Mesodermal cell (in vitro differentiated cells): ENCODE data around the gene ZNF254.

Experiments
- H3K27ac ChIP-seq: 2 replicates; pipeline ENCODE4 v1.7.0; 2013; ENCODE audit warnings: mild to moderate bottlenecking, low read depth, low read length, moderate library complexity; ENCODE audit not compliant: severe bottlenecking
- H3K36me3 ChIP-seq: 2 replicates; pipeline ENCODE4 v1.7.1; 2013; ENCODE audit warnings: mild to moderate bottlenecking, low read length, moderate library complexity; ENCODE audit not compliant: control insufficient read depth, insufficient read depth
- H3K4me1 ChIP-seq: one replicate; pipeline ENCODE4 v1.7.1; 2013; ENCODE audit warnings: mild to moderate bottlenecking, low read length; ENCODE audit not compliant: insufficient read depth, control insufficient read depth, poor library complexity, severe bottlenecking
- H3K4me3 ChIP-seq: 2 replicates; pipeline ENCODE4 v1.7.0; 2013; ENCODE audit warnings: low read length, control low read depth, mild to moderate bottlenecking; ENCODE audit not compliant: insufficient read depth, poor library complexity, severe bottlenecking; ENCODE audit errors: extremely low read depth
- H3K9me3 ChIP-seq: 2 replicates; pipeline ENCODE4 v1.7.1; 2013; ENCODE audit warnings: mild to moderate bottlenecking, low read length, moderate library complexity; ENCODE audit not compliant: control insufficient read depth
- WGBS, 2 experiments: methylation state at CpG; one replicate each; pipeline ENCODE4 v1.1.5; 2013; ENCODE audit warnings: missing lambda C conversion rate in 2 of 2; ENCODE audit not compliant: insufficient coverage in 2 of 2; 5-methylcytosine and 5-hydroxymethylcytosine counted together

ZNF254 gene

DNA sequence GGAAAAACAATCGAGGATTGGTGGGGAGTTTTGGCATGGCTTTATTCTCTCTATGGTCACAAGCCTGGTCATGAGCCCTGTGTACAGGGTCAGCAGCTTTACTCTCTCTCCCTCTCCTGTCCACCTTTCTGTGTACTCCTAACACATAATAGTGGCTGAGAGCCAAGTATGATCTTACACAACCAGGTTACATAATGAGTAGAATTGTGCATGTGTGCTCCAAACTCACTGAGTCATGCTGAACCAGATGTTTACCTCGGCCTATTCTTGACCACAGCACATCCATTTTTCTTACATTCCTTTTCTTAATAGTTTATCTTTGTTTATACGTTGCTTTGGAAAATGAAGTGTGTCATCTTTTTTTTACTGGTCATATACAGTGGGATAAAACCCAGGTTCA is 53.1 kb downstream of the ZNF254 start:
- WGBS, 2 experiments, result no CpG with 5 or more reads among the region's 3 CpGs
- Histone ChIP-seq H3K36me3 (peaks cover 39% of the 10 kb centered on the region), H3K4me3 (no peak overlapping the region), H3K9me3 (peaks cover 33% of the 10 kb centered on the region), H3K27ac (no peak overlapping the region), H3K4me1 (no peaks in the 10 kb centered on the region)

- Histone ChIP-seq H3K4me1 (no peaks in the 10 kb centered on the region), H3K4me3 (no peak overlapping the region), H3K9me3 (peaks cover 28% of the 10 kb centered on the region), H3K27ac (no peak overlapping the region), H3K36me3 (peaks cover 34% of the 10 kb centered on the region)
Observed at GRCh38 chr19:24140591-24140990, 53.6 kb downstream of the ZNF254 start.

- Histone ChIP-seq H3K27ac (no peak overlapping the region), H3K36me3 (peaks cover 25% of the 10 kb centered on the region), H3K4me1 (no peaks in the 10 kb centered on the region), H3K9me3 (peaks cover 22% of the 10 kb centered on the region), H3K4me3 (no peak overlapping the region)
Observed at GRCh38 chr19:24141612-24142011, 54.6 kb downstream of the ZNF254 start.

- Histone ChIP-seq H3K4me3 (no peak overlapping the region), H3K9me3 (peaks cover 12% of the 10 kb centered on the region)
- WGBS, 2 experiments, result no CpG with 5 or more reads among the region's 3 CpGs
Observed at GRCh38 chr19:24142771-24143170, 55.8 kb downstream of the ZNF254 start.

GRCh38 chr19:24159707-24160106 is 72.7 kb downstream of the ZNF254 start:
- H3K27ac ChIP-seq, result no peak overlapping the region
- H3K4me3 ChIP-seq, result no peak overlapping the region
- peaks cover 30% of the 10 kb centered on the region for H3K9me3 ChIP-seq
- peaks cover 7% of the 10 kb centered on the region for H3K36me3 ChIP-seq
- 100% methylated on average over 1 of the region's 2 CpGs for WGBS, 2 experiments
- no peaks in the 10 kb centered on the region for H3K4me1 ChIP-seq

More at GRCh38 chr19:24142771-24143170, 55.8 kb downstream of the ZNF254 start:
- Histone ChIP-seq H3K27ac (no peak overlapping the region), H3K4me1 (no peaks in the 10 kb centered on the region), H3K36me3 (peaks cover 20% of the 10 kb centered on the region)

DNA sequence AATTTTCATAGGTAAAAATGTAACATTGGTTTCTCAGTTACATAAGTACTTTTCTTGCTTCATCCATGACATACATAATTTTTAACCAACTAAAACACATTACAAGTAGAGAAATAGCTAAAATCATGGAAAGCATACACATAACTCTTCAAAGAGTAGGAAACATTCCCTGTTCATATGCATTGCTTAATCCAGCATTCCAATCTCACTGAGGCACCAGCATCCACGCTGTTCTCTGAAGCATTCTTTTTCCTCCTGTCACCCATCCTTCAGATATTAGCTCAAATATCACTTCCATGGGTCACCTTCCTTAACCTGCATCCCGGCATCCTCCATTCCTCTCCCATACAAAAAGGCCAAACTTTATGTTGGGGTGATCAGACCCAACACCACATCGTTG is 79.1 kb downstream of the ZNF254 start:
- Histone ChIP-seq H3K36me3 (no peaks in the 10 kb centered on the region), H3K27ac (no peak overlapping the region), H3K4me1 (no peaks in the 10 kb centered on the region), H3K4me3 (no peak overlapping the region), H3K9me3 (peaks cover 30% of the 10 kb centered on the region)
- WGBS, 2 experiments, result 29 to 74% methylated on average over 1 to 2 of the region's 3 CpGs

- no peaks in the 10 kb centered on the region for H3K4me1 ChIP-seq
- no peaks in the 10 kb centered on the region for H3K36me3 ChIP-seq
- peaks cover 43% of the 10 kb centered on the region for H3K9me3 ChIP-seq
- 88 to 100% methylated on average over 1 of the region's 2 CpGs for WGBS, 2 experiments
- no peak overlapping the region for H3K4me3 ChIP-seq
- H3K27ac ChIP-seq, result no peak overlapping the region
Observed at GRCh38 chr19:24173882-24174281, 86.9 kb downstream of the ZNF254 start.

DNA sequence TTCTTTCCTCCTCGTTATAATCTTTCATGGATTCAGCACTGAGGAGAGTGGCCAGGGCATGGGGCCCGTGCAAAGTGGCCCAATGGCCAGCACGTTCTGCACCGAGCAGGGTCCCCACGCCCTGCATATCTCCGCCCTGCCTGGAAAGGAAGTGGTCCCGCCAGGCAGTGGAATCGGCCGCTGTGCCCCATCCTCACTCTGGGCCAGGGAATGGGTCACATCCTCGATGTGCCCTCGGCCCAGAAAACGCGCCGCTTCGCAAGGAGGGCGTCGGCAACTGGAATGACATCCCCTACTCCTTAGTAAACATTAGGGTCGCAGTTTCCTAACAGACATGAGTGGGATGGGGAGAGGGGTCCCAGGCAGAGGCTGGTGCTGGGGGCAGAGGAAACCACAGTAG is 90.7 kb downstream of the ZNF254 start:
- H3K36me3 ChIP-seq, result no peaks in the 10 kb centered on the region
- peaks cover 43% of the 10 kb centered on the region for H3K9me3 ChIP-seq
- no peak overlapping the region for H3K4me3 ChIP-seq
- no peaks in the 10 kb centered on the region for H3K4me1 ChIP-seq
- 82 to 92% methylated on average over 7 to 13 of the region's 18 CpGs for WGBS, 2 experiments
- H3K27ac ChIP-seq, result no peak overlapping the region

DNA sequence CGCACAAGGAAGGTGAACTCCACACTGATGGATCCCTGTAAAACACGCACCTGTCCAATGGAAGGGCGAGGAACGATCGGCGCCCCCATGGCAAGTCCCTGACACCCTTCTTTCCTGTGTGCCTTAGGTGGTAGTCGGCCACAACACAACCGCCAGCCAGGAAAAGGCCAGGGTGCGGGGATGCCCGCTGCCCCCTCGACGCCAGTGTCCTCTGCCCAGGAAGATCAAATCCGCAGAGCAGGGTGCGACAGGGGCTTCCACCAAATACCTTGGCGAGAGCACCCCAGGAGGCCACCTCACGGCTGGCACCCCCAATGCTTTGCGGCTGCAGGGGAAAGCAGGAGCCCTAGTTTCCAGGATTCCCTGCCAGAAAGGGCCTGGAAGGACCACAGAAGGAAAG is 91.2 kb downstream of the ZNF254 start:
- Histone ChIP-seq H3K9me3 (peaks cover 43% of the 10 kb centered on the region), H3K4me3 (no peak overlapping the region), H3K27ac (no peak overlapping the region), H3K36me3 (no peaks in the 10 kb centered on the region), H3K4me1 (no peaks in the 10 kb centered on the region)
- 87 to 92% methylated on average over 10 to 17 of the region's 17 CpGs for WGBS, 2 experiments
